Measurements from ENCODE around the gene CNNM1.

The CNNM1 gene

DNA sequence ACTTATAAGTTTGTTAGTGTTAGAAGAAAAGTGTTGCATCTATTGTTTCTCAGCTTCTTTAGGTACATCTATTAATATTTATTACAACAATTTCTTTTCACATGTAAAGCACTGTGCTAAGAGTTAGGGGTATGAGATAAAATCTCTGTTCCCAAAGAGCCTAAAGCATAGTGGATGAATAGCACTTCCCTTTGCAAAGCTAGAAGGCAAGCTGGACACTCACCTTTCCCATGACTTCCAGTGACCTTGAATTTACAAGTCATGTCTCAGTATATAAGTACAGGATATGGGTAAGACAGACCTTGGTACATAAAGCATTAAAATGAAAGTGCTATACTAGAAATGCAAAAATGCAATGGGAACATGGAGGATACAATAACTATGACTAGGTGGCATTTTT lies 8.7 kb downstream of the CNNM1 start:
- DNase-seq, result no peak

DNA sequence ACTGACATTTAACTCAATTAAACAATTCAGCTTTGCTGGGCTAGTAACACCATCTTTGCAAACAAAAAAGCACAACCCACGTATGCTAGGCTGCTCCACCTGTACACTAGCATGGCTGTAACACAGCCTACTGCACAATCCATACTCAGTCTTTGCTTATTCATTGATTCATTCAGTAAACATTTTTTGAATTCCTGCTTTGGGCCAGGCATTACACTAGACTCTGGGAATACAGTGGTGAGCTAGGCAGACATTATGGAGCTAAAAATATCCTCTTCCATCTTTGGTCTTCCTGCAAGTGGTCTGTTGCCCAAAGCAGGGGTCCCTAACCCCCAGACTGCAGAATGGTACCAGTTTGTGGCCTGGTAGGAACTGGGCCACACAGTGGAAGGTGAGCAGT lies 9.9 kb downstream of the CNNM1 start:
- DNase-seq, result no peak

DNA sequence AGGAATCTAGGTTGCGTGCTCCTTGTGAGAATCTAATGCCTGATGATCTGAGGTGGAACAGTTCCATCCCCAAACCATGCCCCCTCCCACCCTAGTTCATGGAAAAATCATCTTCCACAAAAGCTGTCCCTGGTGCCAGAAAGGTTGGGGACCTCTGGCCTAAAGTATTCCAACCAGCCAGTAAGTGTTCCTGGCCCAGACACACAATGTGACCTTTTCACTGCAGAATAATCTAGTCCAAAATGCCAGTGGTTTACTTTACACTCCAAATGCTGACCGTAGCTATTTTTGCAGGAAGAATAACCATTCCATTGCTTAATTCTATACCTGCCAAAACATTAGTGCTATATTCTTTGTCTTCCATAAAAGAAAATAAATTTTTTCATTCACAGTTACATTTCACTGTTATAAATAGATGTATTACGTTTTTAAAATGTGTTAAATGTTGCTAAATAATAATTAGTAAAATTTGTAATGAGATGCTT lies 10.4 kb downstream of the CNNM1 start:
- DNase-seq, result no peak

DNA sequence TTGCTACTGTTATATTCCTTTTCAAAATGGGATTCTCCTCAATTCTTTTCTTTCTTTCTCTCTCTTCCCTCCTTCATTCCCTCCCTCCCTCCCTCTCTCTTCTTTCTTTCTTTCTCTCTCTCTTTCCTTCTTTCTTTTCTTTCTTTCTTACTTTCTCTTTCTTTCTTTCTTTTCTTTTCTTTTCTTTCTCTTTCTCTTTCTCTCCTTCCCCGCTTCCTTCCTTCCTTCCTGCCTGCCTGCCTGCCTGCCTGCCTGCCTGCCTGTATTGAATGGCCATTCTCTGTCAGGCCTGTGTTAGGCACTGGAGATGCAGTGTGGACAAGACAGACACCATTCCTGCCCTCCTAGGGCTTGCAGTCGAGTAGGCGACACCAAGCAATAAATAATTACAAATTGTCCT lies 11.5 kb downstream of the CNNM1 start:
- DNase-seq, result no peak

DNA sequence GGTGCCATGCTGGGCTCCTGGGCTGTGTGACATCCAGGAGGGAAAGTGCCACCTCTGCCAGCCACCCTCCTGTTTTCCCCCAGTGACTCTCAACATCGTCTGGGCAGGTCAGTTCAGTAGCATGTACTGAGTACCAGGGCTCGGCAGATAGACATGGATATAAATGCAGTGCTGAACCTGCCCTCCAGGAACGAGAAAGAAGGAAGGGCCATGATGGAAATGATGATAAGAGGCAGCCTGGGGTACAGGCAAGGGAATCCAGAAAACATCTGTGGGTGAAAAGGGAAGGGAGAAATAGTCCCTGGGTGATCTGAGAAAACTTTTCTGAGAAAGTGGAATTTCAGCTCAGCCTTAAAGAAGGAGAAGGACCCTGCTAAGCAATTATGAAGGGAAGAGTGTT lies 12.1 kb downstream of the CNNM1 start:
- DNase-seq, result no peak

DNA sequence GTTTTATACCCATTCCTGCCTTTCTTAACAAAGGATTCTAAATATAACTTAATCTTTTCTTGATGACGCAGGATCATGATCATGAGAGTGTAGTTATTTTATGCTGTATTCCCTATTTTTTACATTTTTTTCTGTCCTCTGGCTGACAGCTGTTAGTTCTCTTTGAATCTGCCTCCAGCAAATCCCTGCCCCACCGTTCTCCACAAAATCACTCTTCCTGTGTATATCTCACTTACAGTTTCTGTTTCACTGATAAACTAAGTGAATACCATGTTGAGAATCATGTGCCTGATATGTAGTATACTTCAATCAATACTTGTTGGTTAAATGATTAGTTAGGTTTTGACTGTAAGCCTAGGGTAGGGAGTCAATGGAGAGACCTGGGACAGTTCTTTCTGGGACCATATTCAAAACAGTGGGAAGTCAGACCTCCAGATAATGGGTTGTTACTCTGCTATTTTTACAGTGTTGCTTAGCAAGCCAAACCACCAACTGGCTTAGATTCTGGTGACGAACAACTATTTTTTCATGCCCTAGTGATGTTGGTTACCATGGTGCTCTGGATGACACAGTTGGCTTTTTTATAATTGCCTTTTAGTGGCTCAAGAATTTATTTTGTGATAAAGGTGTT lies 12.8 kb downstream of the CNNM1 start:
- DNase-seq, result no peak

DNA sequence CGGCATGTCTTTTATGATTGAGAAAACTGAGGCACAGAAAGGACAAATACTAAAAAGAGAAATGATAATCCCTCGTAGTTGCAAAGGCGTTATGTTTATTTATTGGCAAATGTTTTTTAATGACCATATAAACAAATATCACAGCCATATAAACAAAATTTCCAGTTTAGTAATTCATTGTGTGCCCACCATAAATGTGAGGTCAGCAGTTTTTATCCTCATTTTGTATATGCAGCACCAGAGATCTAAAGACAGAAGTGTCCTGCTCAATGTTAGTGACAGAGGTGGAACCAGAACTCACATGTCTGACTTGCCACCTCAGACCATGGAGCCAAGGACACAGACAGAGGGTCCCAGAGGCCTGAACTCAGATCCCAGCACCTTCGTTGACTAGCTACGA lies 14.1 kb downstream of the CNNM1 start:
- no peak for DNase-seq

DNA sequence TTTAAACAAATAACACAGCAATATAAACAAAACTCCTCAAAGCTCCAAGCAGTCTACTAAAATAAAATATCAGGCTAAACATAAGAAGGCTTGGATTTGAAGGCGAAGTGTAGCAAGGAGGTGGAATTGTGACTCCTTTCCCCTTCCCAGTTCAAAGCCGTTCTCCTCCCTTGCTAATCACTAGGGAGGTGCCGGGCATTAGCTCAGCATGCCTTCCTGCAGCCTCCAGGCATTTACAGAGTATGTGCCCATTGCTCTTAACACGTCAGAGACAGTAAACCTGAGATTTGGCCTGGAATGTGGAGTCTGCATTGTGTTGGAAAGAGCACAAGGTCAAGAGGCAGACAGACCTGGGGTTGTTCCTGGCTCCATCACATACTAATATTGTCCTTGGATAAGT lies 15.6 kb downstream of the CNNM1 start:
- no peak for DNase-seq

DNA sequence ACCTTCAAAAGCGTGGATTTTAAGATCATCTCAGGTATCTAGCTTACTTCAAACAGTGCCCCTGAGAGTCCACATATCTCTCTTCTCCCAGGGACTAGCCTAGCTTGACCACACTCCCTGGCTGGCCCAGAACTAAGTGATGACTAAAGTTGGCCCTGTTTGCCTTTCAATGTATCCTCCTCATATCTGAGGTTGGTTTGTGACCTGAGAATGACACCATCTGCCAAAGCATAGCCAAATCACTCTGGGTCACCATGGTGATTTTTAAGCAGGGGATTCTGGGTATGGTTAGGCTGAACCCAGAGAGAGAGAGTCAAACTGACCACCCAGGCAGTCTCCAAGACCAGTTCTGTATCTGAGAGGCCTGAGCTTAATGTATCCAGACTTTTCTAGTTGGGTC lies 16.2 kb downstream of the CNNM1 start:
- no peak for DNase-seq

DNA sequence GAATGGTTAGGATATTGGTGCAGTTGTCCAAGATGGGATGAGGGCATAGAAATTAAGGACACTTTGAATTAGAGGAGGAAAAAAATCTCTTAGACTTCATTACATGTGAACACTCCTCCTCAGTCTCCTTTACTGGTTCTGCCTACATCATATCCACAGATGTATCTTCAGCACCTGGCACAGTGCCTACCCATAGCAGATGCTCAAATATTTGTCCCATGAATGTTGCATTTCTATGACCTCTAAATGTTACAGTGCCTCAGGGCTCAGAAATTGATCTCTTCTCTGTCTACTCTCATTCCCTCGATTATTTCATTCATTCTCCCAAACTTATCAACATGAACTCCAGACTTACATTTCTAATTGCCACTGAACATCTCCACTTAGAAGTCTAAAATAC lies 17.1 kb downstream of the CNNM1 start:
- DNase-seq, result no peak

DNA sequence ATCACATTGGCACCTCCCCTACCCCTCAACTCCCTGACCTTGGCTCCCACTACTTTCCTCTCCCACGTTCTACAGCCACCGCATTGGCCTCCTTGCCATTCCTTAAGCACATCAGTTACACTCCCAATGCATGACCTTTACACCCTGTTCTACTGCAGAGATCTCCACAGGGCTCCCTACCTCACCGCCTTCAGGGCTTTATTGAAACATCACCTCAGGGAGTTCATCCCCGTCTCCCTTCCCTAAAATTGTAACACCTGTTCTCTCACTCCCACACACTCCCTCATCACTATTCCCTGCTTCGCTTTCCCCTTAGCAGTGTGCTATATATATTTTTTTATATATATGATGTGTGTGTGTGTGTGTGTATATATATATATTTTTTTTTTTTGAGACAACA lies 18.5 kb downstream of the CNNM1 start:
- DNase-seq, result no peak

DNA sequence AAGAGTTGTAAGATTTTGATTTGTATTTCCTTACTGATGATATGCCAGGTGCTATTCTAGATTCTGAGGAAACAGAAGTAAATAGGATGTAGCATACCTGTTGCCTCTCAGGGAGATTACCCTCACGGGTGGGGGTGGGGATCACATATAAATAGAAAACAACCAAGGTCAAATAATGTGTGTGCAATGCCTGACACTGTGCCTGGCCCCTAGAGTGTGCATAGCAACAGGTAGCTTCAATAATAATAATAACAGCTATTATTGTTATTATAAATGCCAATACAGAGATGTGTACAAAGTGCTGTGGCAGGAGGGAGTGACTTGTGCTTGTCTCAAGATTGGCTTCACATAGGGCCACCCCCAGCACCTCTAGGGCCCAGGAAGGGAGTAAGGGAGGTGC lies 24.0 kb downstream of the CNNM1 start:
- DNase-seq, result no peak

DNA sequence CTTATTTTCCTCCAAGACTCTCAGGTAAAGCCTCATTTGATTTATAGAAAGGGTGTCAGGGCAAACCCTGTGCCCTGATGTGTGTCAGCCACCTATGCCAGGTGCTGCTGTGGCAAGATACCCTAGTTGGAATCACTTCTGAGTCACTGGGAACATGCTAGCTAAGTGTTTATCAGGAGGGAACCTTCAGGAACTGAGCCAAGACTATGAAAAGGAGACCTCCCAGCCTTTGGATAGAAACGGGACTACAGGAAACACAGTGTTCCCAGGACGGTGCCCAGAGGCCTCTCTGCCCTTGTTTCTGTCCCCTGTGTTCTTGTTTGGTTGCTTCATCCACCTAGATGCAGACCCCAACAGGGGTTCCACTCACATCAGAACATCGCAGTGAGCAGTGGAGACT lies 28.5 kb downstream of the CNNM1 start:
- no peak for DNase-seq

DNA sequence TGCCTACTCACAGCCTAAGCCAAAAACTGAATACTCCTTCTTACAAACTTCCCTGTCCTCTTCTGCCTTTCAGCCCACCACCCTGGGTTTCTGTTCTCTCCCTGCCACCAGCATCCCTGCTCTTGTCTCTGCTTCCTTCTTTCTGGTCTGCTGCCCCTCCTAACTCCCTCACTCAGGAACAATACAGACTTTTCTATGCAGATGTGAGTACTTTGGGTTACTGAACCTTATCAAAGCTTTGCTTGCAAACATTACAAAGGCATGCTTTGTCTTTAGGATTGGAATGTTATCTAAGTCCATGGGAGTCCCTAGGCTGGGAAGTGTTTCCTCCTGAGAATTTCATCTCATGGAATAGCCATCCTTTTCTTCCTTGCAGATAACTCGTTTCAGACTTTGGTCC lies 28.9 kb downstream of the CNNM1 start:
- DNase-seq, result no peak

DNA sequence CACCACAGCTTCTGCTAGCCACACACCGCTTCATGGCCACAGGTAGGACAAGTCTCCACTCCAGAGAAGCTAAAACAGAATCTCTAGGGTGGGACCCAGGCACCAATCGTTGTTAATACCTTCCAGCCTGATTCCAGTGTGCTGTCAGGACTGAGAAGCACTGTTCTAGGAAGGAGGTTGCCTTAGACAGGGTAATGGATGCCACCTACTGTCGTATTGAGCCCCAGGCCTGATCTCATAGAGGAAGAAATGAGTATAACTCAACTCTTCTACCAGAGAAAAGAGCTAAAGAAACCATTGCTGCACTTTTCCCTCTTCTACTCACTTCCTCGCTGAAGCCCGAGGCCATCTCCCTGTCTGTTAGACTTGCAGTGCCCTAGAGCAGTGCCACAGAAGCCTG lies 31.8 kb downstream of the CNNM1 start:
- no peak for DNase-seq

DNA sequence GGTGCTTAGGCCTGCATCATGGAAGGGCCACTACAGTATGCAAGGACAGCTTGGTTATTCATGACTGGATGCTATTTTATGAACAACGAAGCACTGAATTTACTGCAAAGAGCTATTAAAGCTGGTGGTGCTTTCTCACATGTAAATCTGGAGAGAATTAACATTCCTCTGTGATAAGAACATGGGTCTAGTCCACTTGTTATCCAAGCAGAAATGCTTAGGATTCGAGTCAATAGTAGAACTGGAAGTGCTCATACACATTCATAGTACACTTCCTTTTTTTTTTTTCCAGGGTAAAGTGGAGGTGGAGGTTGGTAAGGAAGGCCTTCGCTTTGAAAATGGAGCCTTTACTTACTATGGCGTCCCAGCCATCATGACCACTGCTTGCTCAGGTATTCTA lies 35.0 kb downstream of the CNNM1 start:
- no peak for DNase-seq

DNA sequence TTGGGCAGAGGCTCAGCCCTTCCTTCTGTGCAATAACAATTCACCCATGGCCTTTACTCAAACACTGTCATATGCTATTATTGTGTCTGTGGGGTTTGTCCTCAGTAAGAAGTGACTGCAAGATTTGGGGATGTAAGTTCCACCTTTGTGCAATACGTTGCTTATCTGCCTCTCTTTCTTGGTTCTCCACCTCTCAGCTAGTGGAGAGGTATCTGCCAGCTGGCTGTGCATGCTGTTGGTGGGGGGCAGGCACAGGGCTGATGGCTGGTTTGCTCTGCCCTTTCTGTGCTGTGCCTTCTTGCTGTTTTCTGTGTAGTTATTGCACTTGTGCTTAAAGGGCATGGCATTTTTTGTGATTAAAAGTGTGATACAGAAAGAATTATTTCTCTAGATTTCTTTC lies 36.2 kb downstream of the CNNM1 start:
- DNase-seq, result no peak

DNA sequence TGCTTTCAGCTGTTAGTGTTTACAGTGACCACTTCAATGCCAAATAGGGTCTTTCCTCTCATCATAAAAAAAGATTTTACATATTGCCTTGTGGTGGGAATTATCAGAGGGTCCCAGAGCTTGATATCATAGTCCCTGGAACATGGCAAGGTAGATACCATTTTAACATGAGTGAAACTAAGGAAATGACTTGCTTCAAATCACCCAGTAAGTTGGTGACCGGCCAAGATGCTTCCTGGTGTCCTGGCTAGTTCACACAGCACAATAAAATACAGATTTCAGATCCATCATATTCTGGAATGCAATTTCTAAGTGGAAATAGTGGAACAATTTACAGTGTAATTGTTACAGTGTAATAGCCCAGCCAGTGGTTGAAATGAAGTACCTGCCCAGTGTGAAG lies 36.6 kb downstream of the CNNM1 start:
- DNase-seq, result no peak

DNA sequence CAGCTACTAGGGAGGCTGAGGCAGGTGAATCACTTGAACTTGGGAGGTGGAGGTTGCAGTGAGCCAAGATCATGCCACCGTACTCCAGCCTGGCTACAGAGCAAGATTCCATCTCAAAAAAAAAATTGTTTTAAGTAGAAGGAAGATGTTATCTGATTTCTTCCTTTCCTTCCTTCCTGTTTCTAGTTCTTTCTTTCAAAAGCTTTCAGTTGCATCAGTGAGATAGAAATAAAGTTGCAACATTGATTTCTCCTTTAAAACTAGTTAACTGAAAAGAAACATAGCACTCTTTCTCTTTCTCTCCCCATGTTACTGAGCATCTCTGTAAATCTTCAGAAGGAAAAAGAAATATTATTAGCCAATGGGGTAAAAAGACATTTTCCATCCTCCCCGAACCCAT lies 37.5 kb downstream of the CNNM1 start:
- no peak for DNase-seq

DNA sequence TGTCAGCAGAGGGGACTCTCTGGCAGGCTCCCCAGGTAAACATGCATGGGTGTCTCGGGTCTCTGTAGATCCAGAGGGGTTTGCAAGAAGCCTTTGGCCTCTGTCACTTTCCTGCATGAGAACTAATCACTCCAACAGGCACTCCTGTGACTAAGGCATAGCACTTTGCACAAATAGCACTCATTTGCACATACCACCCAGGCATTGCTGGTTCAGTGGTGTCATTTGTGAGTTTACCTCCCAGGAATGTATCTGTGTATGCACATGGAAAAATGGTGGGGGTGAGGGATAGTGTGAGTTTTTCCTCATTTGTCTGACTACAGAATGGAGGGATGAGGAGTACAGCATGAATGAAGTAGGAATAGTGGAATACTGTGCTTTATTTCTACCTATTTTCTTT lies 39.5 kb downstream of the CNNM1 start:
- DNase-seq, result no peak

DNA sequence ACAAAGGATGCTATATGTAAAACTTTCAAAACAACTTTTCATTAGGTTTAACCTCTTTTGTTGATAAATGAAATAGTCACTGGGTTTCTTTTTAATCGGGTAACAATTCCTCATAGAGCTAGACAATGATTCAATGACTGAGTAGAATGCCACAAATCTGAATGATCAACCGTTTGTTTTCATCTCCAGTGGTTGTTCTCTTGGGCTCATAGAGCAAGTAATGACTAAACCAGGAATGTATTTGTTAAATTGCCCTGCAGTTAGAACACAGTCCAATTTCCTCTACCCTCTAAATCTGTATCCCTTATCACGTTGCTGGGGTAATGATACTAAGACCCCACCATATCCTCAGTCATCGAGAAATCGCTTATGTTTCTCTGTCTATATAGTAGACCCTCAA lies 40.0 kb downstream of the CNNM1 start:
- no peak for DNase-seq

DNA sequence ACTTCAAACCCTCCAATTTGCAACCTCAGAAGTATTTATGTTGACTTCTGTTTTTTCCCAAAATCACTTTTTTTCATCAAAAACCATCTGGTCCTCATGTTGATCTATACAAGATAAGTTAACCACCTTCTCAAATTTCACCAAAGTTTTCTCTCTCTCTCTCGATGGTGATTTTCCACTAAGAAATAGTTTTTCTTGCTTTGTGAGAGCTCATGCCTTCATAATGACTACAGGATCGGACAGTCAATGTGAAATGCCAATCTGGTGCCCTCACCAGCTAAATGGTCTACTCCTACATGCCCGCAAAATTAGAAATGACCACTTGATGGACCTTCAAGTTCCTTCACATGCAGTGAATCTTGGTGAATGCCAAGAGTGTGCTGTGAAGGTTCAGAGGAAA lies 40.4 kb downstream of the CNNM1 start:
- no peak for DNase-seq

DNA sequence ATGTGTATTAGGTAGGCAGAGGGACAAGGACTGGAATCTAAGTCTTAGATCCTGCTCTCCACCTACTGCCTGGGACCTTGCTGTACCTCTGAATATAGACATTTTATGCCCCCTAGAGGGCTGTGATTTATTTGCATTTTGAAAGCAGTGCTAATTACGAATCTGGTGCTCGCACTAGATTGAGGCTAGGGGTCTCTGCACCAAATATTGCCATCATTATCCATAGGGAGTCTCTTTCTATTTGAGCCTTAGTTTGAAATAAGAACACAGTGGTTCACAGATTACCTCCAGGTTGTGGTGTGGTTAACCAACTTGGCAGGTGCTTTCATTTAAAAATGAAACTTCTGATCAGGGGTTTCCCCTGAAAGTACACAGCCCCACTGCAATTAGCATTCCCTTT lies 41.8 kb downstream of the CNNM1 start:
- DNase-seq, result no peak

DNA sequence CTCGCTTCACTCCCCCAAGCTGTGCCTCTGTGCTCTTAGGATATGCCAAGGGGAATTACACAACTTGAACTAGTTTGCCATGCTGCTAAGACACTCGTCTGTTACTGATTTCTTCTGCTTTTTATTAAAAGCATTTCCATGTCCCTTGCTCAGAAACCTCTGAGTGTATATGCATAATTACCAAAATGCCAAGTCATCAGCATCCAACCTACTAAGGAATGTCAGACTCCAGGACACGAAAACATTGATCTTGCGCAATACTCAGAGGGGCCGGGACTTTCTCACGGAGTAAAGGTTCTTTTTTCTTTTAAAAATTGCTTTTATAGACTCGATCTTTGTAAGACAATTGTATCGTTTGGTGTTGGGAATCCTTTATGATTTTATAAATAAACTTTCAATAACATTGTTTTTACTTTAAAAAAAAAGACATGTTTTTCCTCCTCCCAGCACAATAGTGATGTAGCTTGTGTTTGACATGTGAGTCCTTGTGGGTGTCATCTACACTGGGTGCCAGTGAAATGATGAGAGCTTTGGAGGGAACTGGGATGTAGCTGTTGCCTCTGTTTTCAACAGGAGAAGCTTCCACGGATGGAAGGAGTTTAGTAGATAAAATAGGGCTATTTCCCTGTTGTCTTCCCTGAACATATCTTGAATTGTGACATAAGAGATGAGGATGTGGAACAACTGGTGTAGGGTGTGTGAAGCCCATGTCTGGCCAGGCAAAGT lies 43.6 kb downstream of the CNNM1 start:
- no peak for DNase-seq

DNA sequence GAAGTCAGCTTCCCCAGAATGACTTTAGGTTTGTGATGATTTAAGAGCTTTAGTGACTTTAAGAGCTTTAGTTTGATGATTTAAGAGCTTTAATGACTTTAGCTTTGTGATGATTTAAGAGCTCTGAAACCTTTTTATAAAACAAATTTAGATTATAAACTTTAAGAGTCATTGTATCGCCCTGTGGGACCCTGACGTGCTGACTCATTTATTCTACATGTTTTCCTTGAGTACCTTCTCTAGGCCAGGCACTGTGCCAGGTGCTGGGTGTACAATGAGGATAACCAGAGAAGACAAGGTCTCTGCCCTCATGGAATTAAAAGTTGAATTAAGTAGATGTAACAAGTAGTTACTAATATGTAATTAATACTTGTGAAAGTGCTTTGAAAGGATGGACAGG lies 45.4 kb downstream of the CNNM1 start:
- DNase-seq, result no peak

Measured in activated gamma-delta T cell (primary cell).